ENCODE results near the gene PIK3CD. TPM values are rescaled to one million over a fixed set of nuclear protein-coding genes. Genes with fewer than 3 reads are reported as not detected.

Gene PIK3CD
- total RNA-seq, 1 donor = 3.0 TPM

Other genes starting within 250 kb of the PIK3CD start
- gene SLC25A33, start 112.3 kb upstream of the PIK3CD start, total RNA-seq (ENCODE audit: low replicate concordance) = 2.0 and 4.7 TPM in 2 replicates
- gene TMEM201, start 62.8 kb upstream of the PIK3CD start, total RNA-seq (ENCODE audit: low replicate concordance) = 2.8 and 8.9 TPM in 2 replicates
- gene CLSTN1, start 172.2 kb downstream of the PIK3CD start, total RNA-seq (ENCODE audit: low replicate concordance) = 53.0 and 61.5 TPM in 2 replicates